Stimulated activated CD8-positive, alpha-beta memory T cell treated with anti-CD3 and anti-CD28 coated beads, Interleukin-15, amount 100 ng/mL, for 1 hour (primary cell): Measurements from ENCODE around the gene VPS8.
"Not testable (repeated sequence)": the region's sequence is repeated elsewhere in the genome, so short reads cannot be mapped to it uniquely, and the experiment has no call there.

Source experiments
- DNase-seq: peaks from one replicate; pipeline ENCODE4 v3.0.0-alpha.2; 2020; ENCODE audit warnings: low read depth

The VPS8 gene

GRCh38 chr3:184993394-184993793 is 181.4 kb downstream of the VPS8 start:
- DNase-seq, result no peak

DNA sequence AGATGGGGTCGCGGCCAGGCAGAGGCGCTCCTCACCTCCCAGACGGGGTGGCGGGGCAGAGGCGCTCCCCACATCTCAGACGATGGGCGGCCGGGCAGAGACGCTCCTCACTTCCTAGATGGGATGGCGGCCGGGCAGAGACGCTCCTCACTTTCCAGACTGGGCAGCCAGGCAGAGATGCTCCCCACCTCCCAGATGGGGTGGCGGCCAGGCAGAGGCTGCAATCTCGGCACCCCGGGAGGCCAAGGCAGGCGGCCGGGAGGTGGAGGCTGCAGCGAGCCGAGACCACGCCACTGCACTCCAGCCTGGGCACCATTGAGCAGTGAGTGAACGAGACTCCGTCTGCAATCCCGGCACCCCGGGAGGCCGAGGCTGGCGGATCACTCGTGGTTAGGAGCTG is 191.9 kb downstream of the VPS8 start:
- not testable (repeated sequence) for DNase-seq

DNA sequence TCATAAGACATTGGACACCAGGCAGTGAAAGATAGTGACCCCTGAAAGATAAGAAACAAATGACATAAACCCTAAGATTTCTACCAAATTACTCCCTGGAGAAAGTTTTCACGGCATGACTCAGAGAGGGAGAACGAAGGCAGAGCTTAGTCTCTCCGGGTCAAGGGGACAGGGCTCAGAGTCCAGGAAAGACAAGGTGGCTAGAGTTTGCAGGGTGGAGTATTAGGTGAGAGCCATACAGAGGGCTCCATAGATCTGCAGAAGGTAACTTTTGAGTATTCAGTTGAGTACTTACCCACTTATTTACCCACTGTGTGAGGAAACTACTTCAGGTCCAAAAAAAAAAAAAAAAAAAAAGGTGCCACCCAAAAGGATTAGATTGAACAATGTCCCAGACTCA is 197.7 kb downstream of the VPS8 start:
- no peak for DNase-seq

GRCh38 chr3:185017584-185017983 is 205.6 kb downstream of the VPS8 start:
- DNase-seq, result not testable (repeated sequence)

GRCh38 chr3:185017996-185018395 is 206.0 kb downstream of the VPS8 start:
- DNase-seq, result not testable (repeated sequence)

- DNase-seq, result no peak
These were observed 209.3 kb downstream of the VPS8 start for GRCh38 chr3:185021256-185021655.

- no peak for DNase-seq
These were observed 212.4 kb downstream of the VPS8 start for GRCh38 chr3:185024406-185024805.

- no peak for DNase-seq
These were observed 213.0 kb downstream of the VPS8 start for GRCh38 chr3:185024966-185025365.

GRCh38 chr3:185028121-185028520 is 216.2 kb downstream of the VPS8 start:
- no peak for DNase-seq

- DNase-seq, result no peak
These were observed 217.1 kb downstream of the VPS8 start for GRCh38 chr3:185029086-185029485.

- no peak for DNase-seq
These were observed 218.4 kb downstream of the VPS8 start for GRCh38 chr3:185030399-185030798.

DNA sequence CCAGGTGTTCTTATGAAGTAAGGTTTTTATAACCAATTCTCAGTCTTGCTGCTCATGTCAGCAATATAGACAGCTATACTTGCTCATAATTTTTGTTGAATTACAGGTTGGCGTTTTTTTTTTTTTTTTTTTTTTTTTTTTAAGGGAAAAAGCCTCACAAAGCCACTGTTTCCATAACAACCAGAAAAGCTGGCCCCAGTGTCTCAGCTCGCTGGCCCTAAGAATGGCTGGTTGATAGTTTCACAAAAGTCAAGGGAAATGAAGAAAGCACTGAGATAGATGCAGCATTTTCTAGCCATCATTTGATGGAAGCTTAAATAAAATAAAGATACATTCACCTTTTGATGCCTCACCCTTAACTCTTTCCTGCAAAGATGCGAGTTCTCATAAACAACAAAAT is 219.0 kb downstream of the VPS8 start:
- DNase-seq, result no peak

GRCh38 chr3:185037801-185038200 is 225.8 kb downstream of the VPS8 start:
- DNase-seq, result no peak

GRCh38 chr3:185040425-185040824 is 228.5 kb downstream of the VPS8 start:
- DNase-seq, result no peak

DNA sequence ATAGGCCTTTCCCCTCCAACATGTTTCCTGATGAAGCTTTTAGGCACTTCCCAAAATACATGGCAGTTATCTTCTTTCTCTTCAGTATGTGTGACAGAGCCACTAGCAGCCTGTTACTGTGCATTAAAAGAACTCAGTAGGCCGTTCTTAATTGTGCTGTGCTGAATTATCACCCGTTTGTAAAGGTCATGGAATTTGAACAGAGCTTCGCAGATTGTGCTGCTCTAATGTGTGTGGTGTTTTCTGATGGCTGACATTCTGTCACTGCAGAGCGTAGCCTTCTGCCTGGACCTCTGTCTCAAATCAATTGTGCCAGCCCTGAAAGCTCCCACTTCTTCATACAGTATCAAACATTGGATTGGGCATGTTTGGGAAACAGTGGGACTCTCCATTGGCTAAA is 229.6 kb downstream of the VPS8 start:
- no peak for DNase-seq

GRCh38 chr3:185042312-185043050 is 230.5 kb downstream of the VPS8 start:
- DNase-seq, result no peak

- no peak for DNase-seq
These were observed 234.2 kb downstream of the VPS8 start for GRCh38 chr3:185046164-185046515.

DNA sequence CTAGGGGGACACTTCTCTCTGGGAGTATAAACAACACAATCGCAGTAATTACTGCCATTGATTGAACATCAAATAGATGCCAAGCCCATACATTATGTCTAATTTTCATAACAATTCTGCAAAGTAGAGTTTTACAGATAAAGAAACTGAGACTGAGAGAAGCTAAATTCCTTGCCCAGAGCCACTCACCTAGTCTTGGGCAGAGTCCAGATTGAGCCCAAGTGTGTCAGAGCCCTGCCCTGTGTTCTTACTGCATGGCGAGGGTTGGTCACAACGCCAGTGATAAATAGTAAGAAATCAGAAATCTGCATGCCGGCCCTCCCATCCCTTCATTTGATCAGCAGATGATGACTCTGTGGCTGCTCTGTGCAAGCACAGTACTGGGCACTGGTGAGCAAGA is 234.6 kb downstream of the VPS8 start:
- DNase-seq, result no peak

DNA sequence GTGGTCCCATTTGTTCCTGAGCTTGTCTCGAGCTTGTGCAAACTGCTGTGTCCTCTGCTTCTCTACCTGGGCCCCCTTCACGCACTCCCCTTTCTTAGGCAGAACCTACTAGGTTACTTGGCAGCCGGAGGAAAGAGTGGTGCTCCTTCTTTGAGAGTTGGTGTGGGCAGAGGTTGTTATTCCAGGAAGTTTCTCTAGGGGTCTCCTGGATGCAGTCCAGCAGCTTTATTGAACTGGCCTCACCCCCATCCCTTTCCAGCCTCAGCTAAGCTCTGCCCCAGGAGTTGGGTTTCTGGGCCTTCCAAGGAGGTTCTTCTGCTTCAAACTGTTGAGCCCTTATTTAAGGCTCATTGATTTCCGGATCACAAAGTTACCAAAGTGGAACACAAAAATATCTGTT is 237.7 kb downstream of the VPS8 start:
- no peak for DNase-seq

DNA sequence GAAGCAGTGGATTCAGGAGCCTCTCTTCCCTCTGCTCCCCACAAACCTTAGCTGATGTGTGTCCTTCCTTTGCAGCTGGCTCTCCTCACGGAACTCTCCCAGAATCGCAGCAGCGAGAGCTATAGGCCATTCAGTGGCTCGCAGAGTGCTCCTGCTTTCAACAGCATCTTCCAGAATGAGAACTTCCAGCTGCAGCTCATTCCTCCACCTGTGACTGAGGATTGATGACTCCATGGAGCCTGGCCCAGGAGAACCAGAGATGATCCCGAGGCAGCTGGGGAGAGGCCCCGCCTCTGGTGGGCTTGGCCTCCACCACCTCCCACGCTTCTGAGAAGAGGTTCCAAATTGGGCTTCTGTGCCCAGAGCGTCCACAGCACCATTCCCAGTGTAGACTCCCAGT is 239.8 kb downstream of the VPS8 start:
- no peak for DNase-seq

DNA sequence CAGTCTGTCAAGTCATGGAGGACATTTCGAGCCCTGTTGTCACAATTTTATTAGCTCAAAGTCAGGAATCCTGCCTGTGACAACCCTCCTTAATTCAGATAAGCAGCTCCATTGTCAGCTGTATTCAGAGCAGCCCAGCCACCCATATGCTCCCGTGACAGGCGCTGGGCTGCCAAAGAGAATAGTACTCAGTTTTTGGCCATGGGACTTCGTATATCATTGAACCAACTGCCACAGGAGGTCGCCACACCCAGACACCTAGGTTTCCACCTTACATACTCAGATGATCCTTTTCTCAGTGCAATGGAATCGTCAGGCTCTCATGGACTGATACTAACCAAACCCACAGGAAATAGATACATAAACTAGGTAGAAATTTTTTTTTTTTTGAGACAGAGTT is 240.7 kb downstream of the VPS8 start:
- DNase-seq, result no peak

- no peak for DNase-seq
These were observed 244.9 kb downstream of the VPS8 start for GRCh38 chr3:185056908-185057307.

DNA sequence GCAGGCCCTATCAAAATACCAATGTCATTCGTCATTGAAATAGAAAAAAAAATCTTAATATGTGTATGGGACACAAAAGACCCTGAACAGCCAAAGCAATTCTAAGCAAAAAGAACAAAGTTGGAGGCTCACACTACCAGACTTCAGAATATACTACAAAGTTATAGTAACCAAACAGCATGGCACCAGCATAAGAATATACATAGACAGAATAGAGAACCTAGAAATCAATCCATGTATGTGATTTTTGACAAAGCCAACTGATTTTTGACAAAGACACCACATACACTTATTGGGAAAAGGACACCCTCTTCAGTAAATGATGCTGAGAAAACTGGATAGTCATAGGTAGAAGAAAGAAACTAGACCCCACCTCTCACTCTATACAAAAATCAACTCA is 245.9 kb downstream of the VPS8 start:
- DNase-seq, result no peak

DNA sequence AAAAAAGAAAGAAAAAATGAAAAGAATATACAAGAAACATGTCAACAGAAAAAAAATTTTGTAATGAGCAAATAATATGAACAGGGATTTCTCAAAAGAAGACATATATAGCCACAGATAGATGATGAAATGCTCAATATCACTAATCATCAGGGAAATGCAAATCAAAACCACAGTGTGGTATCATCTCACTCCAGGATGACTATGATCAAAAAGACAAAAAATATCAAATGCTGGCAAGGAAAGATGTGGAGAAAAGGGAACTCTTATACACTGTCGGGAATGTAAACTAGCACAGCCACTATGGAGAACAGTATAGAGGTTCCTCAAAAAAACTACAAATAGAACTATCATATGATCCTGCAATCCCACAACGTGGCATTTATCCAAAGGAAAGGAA is 246.8 kb downstream of the VPS8 start:
- DNase-seq, result no peak

DNA sequence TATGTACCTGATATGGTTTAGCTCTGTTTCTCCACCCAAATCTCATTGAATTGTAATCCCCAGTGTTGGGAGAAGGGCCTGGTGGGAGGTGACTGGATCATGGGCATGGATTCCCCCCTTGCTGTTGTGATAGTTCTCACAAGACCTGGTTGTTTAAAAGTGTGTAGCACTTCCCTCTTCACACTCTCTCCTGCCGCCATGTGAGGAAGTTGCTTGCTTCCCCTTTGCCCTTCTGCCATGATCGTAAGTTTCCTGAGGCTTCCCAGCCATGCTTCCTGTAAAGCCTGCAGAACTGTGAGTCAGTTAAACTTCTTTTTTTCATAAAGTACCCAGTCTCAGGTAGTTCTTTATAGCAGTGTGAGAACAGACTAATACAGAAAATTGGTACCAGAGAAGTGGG is 247.8 kb downstream of the VPS8 start:
- DNase-seq, result no peak
